ENCODE measurements around the gene AASDHPPT. TPM values are rescaled to one million over a fixed set of nuclear protein-coding genes. Genes with fewer than 3 reads are reported as not detected.
"Not testable (repeated sequence)": the region's sequence is repeated elsewhere in the genome, so short reads cannot be mapped to it uniquely, and the experiment has no call there.

AASDHPPT gene
- total and polyA plus RNA-seq, 7 experiments from 2014 or later, result 17.7 to 55.9 (median 33.2) TPM

DNA sequence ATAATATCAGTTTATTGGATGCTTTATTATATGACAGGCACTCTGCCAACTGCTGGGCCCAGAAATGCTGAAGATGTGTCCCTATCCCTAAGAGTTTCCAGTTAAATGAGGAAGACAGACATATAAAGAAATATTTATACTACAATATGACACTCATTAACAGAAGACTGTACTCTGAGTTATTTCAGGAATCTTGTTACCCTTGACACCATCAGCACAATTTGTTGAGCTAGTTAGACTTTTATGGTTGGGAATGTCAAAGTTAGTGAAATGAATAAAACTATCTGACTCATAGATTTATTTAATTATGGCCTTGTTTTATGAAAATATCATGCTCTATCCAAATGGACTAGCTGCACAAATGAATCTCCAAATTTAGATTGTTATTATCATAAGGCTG, 29.8 kb upstream of the AASDHPPT start:
- no peak for DNase-seq
- ChIA-PET CTCF (no interaction called here), POLR2A (no interaction called here)
- H3K27me3 ChIP-seq (ENCODE audit: control insufficient read depth in 2 of 2, insufficient read depth in 2 of 2, low read length in 2 of 2), result no peaks in the 10 kb centered on the region
- Mint-ChIP-seq H3K27me3 (peaks cover 0 to 18% (median 12%) of the 10 kb centered on the region in 5 donors), H3K36me3 (no peaks in the 10 kb centered on the region), H3K27ac (no peak overlapping the region), H3K4me1 (no peaks in the 10 kb centered on the region), H3K4me3 (no peak overlapping the region), H3K9me3 (no peaks in the 10 kb centered on the region)
- ATAC-seq, result no peak
- intact Hi-C loops (cut with micrococcal nuclease), result no loop called here
- no peak overlapping the region for H3K27ac ChIP-seq (ENCODE audit: low read depth, low read length)
- H3K36me3 ChIP-seq (ENCODE audit: control insufficient read depth in 2 of 3, insufficient read depth in 3 of 3, low read length in 3 of 3), result no peaks in the 10 kb centered on the region
- no peaks in the 10 kb centered on the region for H3K9me3 ChIP-seq (ENCODE audit: control insufficient read depth in 2 of 3, low read length in 3 of 3)
- no peak overlapping the region for H3K4me3 ChIP-seq (ENCODE audit: low read length)
- H3K4me1 ChIP-seq (ENCODE audit: control insufficient read depth in 2 of 2, insufficient read depth in 2 of 2, low read length in 2 of 2), result no peaks in the 10 kb centered on the region

DNA sequence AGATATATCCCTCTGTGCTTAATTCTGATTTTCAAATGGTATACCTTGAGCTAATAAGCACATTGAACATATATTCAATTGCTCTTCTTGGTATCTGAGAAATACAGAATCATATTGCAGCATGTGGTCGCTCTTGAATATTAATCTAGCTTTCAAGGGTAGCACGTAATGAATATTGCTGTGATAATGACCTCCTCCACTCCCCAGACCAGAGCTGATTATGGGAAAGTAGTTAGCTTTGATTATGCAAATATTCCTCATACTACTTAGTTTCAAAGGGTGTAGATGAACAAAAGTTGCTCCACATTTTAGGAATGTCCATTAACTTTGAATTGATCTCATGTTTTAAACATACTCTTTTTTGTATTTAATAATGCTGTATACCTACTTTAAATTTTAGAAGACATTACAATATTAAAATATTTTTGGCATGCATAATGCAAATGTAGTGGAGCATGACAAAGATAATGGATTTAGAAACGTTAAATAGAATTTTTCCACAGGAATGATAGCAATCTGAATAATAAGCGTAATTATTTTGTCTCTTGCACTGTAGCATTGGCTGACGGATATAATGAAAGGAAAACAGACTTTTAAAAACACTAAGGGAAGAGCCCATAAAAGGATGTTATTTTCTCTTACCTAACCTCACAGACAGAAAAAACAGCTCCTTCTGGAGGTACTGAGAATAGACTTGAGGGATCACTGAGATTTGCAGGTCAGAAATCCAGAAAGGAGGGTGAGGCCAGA, 27.6 kb upstream of the AASDHPPT start:
- intact Hi-C loops (cut with micrococcal nuclease), result no loop called here
- Histone ChIP-seq H3K4me3 (ENCODE audit: low read length) (no peak overlapping the region), H3K27ac (ENCODE audit: low read depth, low read length) (no peak overlapping the region), H3K9me3 (ENCODE audit: control insufficient read depth in 2 of 3, low read length in 3 of 3) (no peaks in the 10 kb centered on the region), H3K36me3 (ENCODE audit: control insufficient read depth in 2 of 3, insufficient read depth in 3 of 3, low read length in 3 of 3) (no peaks in the 10 kb centered on the region), H3K27me3 (ENCODE audit: control insufficient read depth in 2 of 2, insufficient read depth in 2 of 2, low read length in 2 of 2) (no peaks in the 10 kb centered on the region), H3K4me1 (ENCODE audit: control insufficient read depth in 2 of 2, insufficient read depth in 2 of 2, low read length in 2 of 2) (no peaks in the 10 kb centered on the region)
- no peak for DNase-seq
- no peak for ATAC-seq
- no peaks in the 10 kb centered on the region for H3K4me1 Mint-ChIP-seq
- no peak overlapping the region for H3K4me3 Mint-ChIP-seq
- POLR2A ChIA-PET, result no interaction called here
- H3K27me3 Mint-ChIP-seq, result peaks cover 0 to 12% (median 5%) of the 10 kb centered on the region in 5 donors
- peaks cover 0 to 9% (median 0%) of the 10 kb centered on the region in 5 donors for H3K36me3 Mint-ChIP-seq
- CTCF ChIA-PET, result no interaction called here
- H3K9me3 Mint-ChIP-seq, result no peaks in the 10 kb centered on the region
- no peak overlapping the region for H3K27ac Mint-ChIP-seq

DNA sequence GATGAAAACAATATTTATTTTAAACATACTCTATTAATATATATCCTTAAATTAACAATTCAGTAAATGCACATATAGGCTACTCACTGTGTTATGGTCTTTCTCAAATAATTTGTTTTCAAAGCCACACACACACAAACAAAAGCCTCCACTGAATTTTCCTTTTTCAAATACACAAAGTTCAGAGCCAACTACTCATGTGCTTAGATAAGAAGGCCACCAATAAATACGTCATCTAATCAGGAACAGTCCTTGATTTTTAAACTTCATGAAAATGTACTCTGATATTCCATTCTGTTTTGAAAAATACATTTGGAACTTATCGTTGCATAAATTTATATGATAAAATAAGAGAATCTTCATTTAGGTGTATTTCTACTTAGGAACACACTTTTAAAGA, 26.4 kb upstream of the AASDHPPT start:
- H3K27me3 Mint-ChIP-seq, result peaks cover 0 to 7% (median 0%) of the 10 kb centered on the region in 5 donors
- ChIA-PET POLR2A (no interaction called here), CTCF (no interaction called here)
- H3K27ac ChIP-seq (ENCODE audit: low read depth, low read length), result no peak overlapping the region
- ATAC-seq (no peak), DNase-seq (no peak)
- no peaks in the 10 kb centered on the region for H3K9me3 ChIP-seq (ENCODE audit: control insufficient read depth in 2 of 3, low read length in 3 of 3)
- no peak overlapping the region for H3K4me3 ChIP-seq (ENCODE audit: low read length)
- no peaks in the 10 kb centered on the region for H3K36me3 ChIP-seq (ENCODE audit: control insufficient read depth in 2 of 3, insufficient read depth in 3 of 3, low read length in 3 of 3)
- H3K9me3 Mint-ChIP-seq, result no peaks in the 10 kb centered on the region
- peaks cover 0 to 9% (median 3%) of the 10 kb centered on the region in 5 donors for H3K36me3 Mint-ChIP-seq
- no peaks in the 10 kb centered on the region for H3K4me1 ChIP-seq (ENCODE audit: control insufficient read depth in 2 of 2, insufficient read depth in 2 of 2, low read length in 2 of 2)
- no peak overlapping the region for H3K4me3 Mint-ChIP-seq
- H3K27ac Mint-ChIP-seq, result no peak overlapping the region
- H3K4me1 Mint-ChIP-seq, result no peaks in the 10 kb centered on the region
- H3K27me3 ChIP-seq (ENCODE audit: control insufficient read depth in 2 of 2, insufficient read depth in 2 of 2, low read length in 2 of 2), result no peaks in the 10 kb centered on the region
- intact Hi-C loops (cut with micrococcal nuclease), result no loop called here

DNA sequence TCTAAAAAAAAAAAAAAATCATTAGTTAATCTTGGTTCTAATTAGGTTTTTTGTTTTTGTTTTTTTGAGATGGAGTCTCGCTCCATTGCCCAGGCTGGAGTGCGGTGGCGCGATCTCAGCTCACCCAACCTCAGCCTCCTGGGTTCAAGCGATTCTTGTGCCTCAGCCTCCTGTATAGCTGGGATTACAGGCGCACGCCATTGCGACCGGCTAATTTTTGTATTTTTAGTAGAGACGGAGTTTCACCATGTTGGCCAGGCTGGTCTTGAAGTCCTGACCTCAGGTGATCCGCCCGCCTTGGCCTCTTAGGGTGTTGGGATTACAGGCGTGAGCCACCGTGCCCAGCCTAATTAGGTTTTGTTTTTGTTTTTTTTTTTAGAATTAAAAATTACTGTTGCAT, 19.1 kb upstream of the AASDHPPT start:
- H3K9me3 Mint-ChIP-seq; H3K27ac ChIP-seq (ENCODE audit: low read depth, low read length); H3K9me3 ChIP-seq (ENCODE audit: control insufficient read depth in 2 of 3, low read length in 3 of 3); H3K4me1 ChIP-seq (ENCODE audit: control insufficient read depth in 2 of 2, insufficient read depth in 2 of 2, low read length in 2 of 2); H3K27me3 Mint-ChIP-seq; POLR2A ChIA-PET; H3K36me3 ChIP-seq (ENCODE audit: control insufficient read depth in 2 of 3, insufficient read depth in 3 of 3, low read length in 3 of 3); H3K4me3 Mint-ChIP-seq; H3K4me3 ChIP-seq (ENCODE audit: low read length); intact Hi-C loops (cut with micrococcal nuclease); H3K27ac Mint-ChIP-seq; ATAC-seq; H3K27me3 ChIP-seq (ENCODE audit: control insufficient read depth in 2 of 2, insufficient read depth in 2 of 2, low read length in 2 of 2); DNase-seq: not testable (repeated sequence)
- CTCF ChIA-PET, result interaction anchor here (0.7 kb wide), 1 partner anchor 1386 kb away, joined by 4 read pairs; no protein-coding TSS in a partner anchor
- peaks cover 5 to 14% (median 10%) of the 10 kb centered on the region in 7 donors for H3K4me1 Mint-ChIP-seq
- H3K36me3 Mint-ChIP-seq, result peaks cover 4 to 39% (median 17%) of the 10 kb centered on the region in 5 donors

DNA sequence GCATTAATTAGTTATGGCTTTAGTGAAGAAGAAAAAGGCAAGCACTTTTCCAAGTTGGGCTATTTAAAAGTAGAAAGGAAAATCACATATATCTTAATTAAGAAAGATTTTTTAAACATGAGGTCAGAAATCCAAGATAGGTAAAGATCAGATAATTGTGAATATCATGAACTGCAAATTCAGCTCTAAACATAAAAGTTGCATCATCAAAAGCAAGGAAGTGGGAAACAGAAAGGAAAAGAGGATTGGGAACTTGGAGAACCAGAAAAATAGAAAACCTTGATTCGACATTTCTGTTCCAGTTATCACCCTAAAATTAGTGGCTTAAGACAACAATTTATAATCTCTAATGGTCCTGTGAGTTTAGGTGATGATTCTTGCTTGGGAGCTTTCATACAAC, 17.8 kb upstream of the AASDHPPT start:
- H3K4me3 Mint-ChIP-seq, result no peak overlapping the region
- H3K27ac Mint-ChIP-seq, result no peak overlapping the region
- ATAC-seq (no peak), DNase-seq (no peak)
- Histone ChIP-seq H3K27me3 (ENCODE audit: control insufficient read depth in 2 of 2, insufficient read depth in 2 of 2, low read length in 2 of 2) (no peaks in the 10 kb centered on the region), H3K4me3 (ENCODE audit: low read length) (no peak overlapping the region), H3K9me3 (ENCODE audit: control insufficient read depth in 2 of 3, low read length in 3 of 3) (no peaks in the 10 kb centered on the region), H3K27ac (ENCODE audit: low read depth, low read length) (no peak overlapping the region), H3K36me3 (ENCODE audit: control insufficient read depth in 2 of 3, insufficient read depth in 3 of 3, low read length in 3 of 3) (no peaks in the 10 kb centered on the region), H3K4me1 (ENCODE audit: control insufficient read depth in 2 of 2, insufficient read depth in 2 of 2, low read length in 2 of 2) (no peaks in the 10 kb centered on the region)
- CTCF ChIA-PET, result no interaction called here
- intact Hi-C loops (cut with micrococcal nuclease), result no loop called here
- H3K27me3 Mint-ChIP-seq, result no peaks in the 10 kb centered on the region
- POLR2A ChIA-PET, result interaction anchor here (0.6 kb wide), 1 partner anchor 17 kb away, joined by 3 read pairs; no protein-coding TSS in a partner anchor
- peaks cover 5 to 14% (median 10%) of the 10 kb centered on the region in 7 donors for H3K4me1 Mint-ChIP-seq
- H3K9me3 Mint-ChIP-seq, result no peaks in the 10 kb centered on the region
- H3K36me3 Mint-ChIP-seq, result peaks cover 4 to 36% (median 13%) of the 10 kb centered on the region in 5 donors

DNA sequence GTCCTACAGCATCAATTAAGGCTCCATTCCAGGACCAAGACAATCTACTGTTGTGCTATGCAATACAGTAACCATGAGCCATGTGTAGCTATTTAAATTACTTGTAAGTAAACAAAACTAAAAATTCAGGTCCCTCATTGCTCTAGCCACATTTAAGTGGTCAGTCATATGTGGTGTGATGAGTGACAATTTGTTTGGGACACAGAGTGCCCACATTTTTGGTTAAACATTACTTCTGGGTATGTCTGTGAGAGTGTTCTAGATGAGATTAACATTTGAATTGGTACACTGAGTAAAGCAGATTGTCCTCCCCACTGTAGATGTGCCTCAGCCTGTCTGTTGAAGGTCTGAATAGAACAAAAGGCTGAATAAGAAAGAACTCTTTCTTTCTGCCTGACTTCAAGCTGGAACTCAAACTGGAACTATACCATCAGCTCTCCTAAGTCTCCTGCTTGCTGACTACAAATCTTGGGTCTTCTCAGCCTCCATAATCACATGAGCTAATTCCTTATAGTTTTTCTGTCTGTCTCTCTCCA, 16.1 kb upstream of the AASDHPPT start:
- no peaks in the 10 kb centered on the region for H3K4me1 ChIP-seq (ENCODE audit: control insufficient read depth in 2 of 2, insufficient read depth in 2 of 2, low read length in 2 of 2)
- H3K9me3 Mint-ChIP-seq, result no peaks in the 10 kb centered on the region
- H3K27me3 ChIP-seq (ENCODE audit: control insufficient read depth in 2 of 2, insufficient read depth in 2 of 2, low read length in 2 of 2), result no peaks in the 10 kb centered on the region
- ATAC-seq (no peak), DNase-seq (no peak)
- H3K27ac ChIP-seq (ENCODE audit: low read depth, low read length), result no peak overlapping the region
- no peak overlapping the region for H3K4me3 ChIP-seq (ENCODE audit: low read length)
- CTCF ChIA-PET, result no interaction called here
- no peak overlapping the region for H3K4me3 Mint-ChIP-seq
- no peaks in the 10 kb centered on the region for H3K9me3 ChIP-seq (ENCODE audit: control insufficient read depth in 2 of 3, low read length in 3 of 3)
- peaks cover 4 to 40% (median 20%) of the 10 kb centered on the region in 5 donors for H3K36me3 Mint-ChIP-seq
- no peak overlapping the region for H3K27ac Mint-ChIP-seq
- peaks cover 5 to 16% (median 10%) of the 10 kb centered on the region in 7 donors for H3K4me1 Mint-ChIP-seq
- H3K27me3 Mint-ChIP-seq, result no peaks in the 10 kb centered on the region
- H3K36me3 ChIP-seq (ENCODE audit: control insufficient read depth in 2 of 3, insufficient read depth in 3 of 3, low read length in 3 of 3), result no peaks in the 10 kb centered on the region
- intact Hi-C loops (cut with micrococcal nuclease), result no loop called here
- POLR2A ChIA-PET, result interaction anchor here (0.5 kb wide), 1 partner anchor 1707 kb away, joined by 3 read pairs; no protein-coding TSS in a partner anchor
